BJ (cell line): ENCODE measurements around the gene TNXB. TPM values are rescaled to one million over a fixed set of nuclear protein-coding genes. Genes with fewer than 3 reads are reported as not detected.
A peak's percentile ranks its signal among the peaks of the same experiment; 100 is the strongest.

ENCODE experiments used
- CTCF ChIA-PET: fragments of 350-600 bp; formaldehyde crosslinking; extraction: SDS; loops from one replicate; lab custom pipeline; 2021; ENCODE audit warnings: antibody characterized with exemption, inconsistent platforms; lab: Yijun Ruan, JAX
- POLR2A ChIA-PET: fragments of 300-600 bp; sonication (Branson Sonifier 250); formaldehyde crosslinking; extraction: SDS; loops from one replicate; lab custom pipeline; 2021; ENCODE audit warnings: antibody characterized with exemption; lab: Charles Lee
- DNase-seq: peaks from one replicate; pipeline ENCODE4 v3.0.0-alpha.2; 2011; ENCODE audit warnings: low read depth
- H3K27me3 ChIP-seq: 2 replicates; pipeline ENCODE4 v1.6.0; 2011; ENCODE audit warnings: low read length; ENCODE audit not compliant: control insufficient read depth, insufficient read depth
- H3K36me3 ChIP-seq: 2 replicates; pipeline ENCODE4 v1.5.1; 2011; ENCODE audit warnings: low read length; ENCODE audit not compliant: control insufficient read depth, insufficient read depth
- H3K4me3 ChIP-seq: 2 replicates; pipeline ENCODE4 v1.5.1; 2011; ENCODE audit warnings: low read depth, mild to moderate bottlenecking, control low read depth, low read length
- polyA plus RNA-seq: library from polyadenylated mRNA; depleted of rRNA; stranded (reverse); fragments of >200 nt; gene quantifications from 2 replicates; pipeline ENCODE4 v1.2.3, GENCODE V29; 2011
- TF ChIP-seq, protein P1 (sequence below): IDR thresholded peaks from 2 replicates; pipeline ENCODE4 v1.5.1; 2011; ENCODE audit warnings: low read depth, mild to moderate bottlenecking, control low read depth, inconsistent platforms, low read length, moderate library complexity; ENCODE audit not compliant: insufficient read depth

Gene TNXB
- polyA plus RNA-seq, 1 experiment = 0.60 TPM

GRCh38 chr6:32137454-32137853 lies 28.3 kb upstream of the TNXB start:
- H3K36me3 ChIP-seq = no peaks in the 10 kb centered on the region
- CTCF ChIA-PET = no interaction called here
- H3K27me3 ChIP-seq = no peaks in the 10 kb centered on the region; the same call in 1 of the 2 replicates
- TF ChIP-seq, protein P1, sequence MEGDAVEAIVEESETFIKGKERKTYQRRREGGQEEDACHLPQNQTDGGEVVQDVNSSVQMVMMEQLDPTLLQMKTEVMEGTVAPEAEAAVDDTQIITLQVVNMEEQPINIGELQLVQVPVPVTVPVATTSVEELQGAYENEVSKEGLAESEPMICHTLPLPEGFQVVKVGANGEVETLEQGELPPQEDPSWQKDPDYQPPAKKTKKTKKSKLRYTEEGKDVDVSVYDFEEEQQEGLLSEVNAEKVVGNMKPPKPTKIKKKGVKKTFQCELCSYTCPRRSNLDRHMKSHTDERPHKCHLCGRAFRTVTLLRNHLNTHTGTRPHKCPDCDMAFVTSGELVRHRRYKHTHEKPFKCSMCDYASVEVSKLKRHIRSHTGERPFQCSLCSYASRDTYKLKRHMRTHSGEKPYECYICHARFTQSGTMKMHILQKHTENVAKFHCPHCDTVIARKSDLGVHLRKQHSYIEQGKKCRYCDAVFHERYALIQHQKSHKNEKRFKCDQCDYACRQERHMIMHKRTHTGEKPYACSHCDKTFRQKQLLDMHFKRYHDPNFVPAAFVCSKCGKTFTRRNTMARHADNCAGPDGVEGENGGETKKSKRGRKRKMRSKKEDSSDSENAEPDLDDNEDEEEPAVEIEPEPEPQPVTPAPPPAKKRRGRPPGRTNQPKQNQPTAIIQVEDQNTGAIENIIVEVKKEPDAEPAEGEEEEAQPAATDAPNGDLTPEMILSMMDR = no peak
- H3K4me3 ChIP-seq = no peak overlapping the region
- no peak for DNase-seq
- POLR2A ChIA-PET = no interaction called here

DNA sequence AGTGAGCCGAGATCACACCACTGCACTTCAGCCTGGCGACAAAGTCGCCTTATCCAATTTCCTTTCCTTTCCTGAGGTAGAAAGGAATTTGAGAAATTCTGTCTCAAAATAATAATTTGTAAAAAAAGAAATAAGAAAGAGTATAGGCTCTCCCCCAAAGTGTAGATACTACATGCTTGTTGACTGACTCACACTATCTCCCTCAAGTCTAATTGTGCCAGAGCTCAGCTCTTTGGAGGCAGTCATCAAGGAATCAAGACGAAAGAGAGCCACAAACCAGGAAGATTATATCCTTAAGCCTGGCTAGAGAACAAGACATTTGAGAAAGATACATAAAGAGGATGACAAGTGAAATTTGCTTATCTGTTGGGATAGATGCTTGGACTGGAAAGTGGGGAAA lies 24.6 kb upstream of the TNXB start:
- POLR2A ChIA-PET = no interaction called here
- CTCF ChIA-PET = no interaction called here
- H3K27me3 ChIP-seq = no peaks in the 10 kb centered on the region; the same call in 1 of the 2 replicates
- TF ChIP-seq, protein P1 = no peak
- H3K4me3 ChIP-seq = no peak overlapping the region
- DNase-seq = no peak
- H3K36me3 ChIP-seq = no peaks in the 10 kb centered on the region

DNA sequence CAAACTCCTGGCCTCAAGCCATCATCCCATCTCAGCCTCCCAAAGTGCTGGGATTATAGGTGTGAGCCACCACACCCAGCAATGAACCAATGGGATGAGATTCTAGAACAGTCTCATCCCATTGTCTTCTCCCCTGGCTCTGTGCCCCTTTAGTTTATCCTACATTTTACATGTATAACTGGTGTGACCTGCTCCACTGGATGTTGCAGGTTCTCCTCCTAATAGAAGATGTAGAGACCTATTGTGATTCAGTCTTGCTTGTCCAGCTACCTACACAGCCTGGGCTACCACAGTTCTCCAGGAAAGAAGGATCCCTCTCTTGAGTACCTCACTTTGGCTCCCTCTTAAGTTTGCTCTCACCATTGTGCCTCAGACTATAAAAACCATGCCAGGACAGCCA lies 23.0 kb upstream of the TNXB start:
- TF ChIP-seq, protein P1 = no peak
- H3K4me3 ChIP-seq = no peak overlapping the region
- DNase-seq = no peak
- ChIA-PET POLR2A (no interaction called here), CTCF (no interaction called here)
- no peaks in the 10 kb centered on the region for H3K36me3 ChIP-seq
- H3K27me3 ChIP-seq = no peaks in the 10 kb centered on the region

GRCh38 chr6:32131439-32131948 lies 22.4 kb upstream of the TNXB start:
- CTCF ChIA-PET = interaction anchor here (5.0 kb wide), 1 partner anchor 13 kb away, joined by 51 read pairs; no protein-coding TSS in a partner anchor
- TF ChIP-seq, protein P1 = no peak

DNA sequence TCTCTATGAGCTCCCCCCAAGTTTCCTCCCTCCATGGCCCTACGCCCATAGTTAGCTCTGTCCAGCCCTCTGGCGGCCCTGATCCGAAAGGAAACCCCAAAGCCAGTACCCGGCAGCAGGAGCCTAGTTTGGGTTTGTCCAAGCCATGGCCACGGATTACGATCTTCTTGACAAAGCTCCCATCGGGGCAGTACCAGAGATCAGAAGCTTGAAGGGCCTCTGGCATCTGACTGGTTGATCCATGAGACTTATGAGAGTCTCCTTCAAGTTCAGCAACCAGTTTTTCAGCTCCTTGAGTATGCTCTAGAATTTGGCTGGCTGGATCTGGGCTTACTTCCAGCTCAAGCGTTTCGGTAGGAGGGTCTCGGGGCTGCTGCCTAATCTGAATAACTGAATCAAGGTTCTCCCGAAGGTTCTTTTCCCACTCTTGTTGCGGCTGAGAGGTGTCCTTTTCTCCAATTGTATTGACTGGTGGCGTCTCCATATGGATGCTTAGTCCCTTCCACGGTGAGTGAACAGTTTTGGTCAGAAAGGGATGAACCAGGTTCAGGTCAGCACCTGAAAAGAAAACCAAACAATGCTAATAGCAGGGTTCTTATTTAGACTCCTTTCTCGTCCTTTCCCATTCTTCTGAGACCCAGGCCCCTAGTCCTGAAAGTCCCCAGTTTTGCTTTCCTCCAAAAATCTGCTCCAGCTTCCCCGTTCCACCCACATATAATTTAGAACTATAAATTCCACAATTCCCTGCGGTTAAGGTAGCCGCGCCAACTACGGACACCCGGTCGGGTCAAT lies 20.4 kb upstream of the TNXB start:
- POLR2A ChIA-PET = no interaction called here

More at GRCh38 chr6:32131439-32131948, 22.4 kb upstream of the TNXB start:
- H3K27me3 ChIP-seq = no peaks in the 10 kb centered on the region
- no peaks in the 10 kb centered on the region for H3K36me3 ChIP-seq
- no peak for DNase-seq
- no peak overlapping the region for H3K4me3 ChIP-seq
- POLR2A ChIA-PET = no interaction called here

More for the DNA sequence above, 20.4 kb upstream of the TNXB start:
- H3K36me3 ChIP-seq = no peaks in the 10 kb centered on the region
- H3K4me3 ChIP-seq = peak overlapping the region; percentile 59
- TF ChIP-seq, protein P1 = no peak
- H3K27me3 ChIP-seq = no peaks in the 10 kb centered on the region
- DNase-seq = no peak
- CTCF ChIA-PET = interaction anchor here (0.9 to 5.0 kb wide), 6 partner anchors 11 to 47 kb away, joined by 3 to 51 read pairs (median 4); partner anchors contain the start of gene PRRT1
